ENCODE results near the gene HOXA3. TPM values are rescaled to one million over a fixed set of nuclear protein-coding genes. Genes with fewer than 3 reads are reported as not detected.

The HOXA3 gene
- polyA plus RNA-seq, 1 donor (not counting 4 experiments of a cell fraction or from before 2014, with no cell fraction given): 0.58 TPM

DNA sequence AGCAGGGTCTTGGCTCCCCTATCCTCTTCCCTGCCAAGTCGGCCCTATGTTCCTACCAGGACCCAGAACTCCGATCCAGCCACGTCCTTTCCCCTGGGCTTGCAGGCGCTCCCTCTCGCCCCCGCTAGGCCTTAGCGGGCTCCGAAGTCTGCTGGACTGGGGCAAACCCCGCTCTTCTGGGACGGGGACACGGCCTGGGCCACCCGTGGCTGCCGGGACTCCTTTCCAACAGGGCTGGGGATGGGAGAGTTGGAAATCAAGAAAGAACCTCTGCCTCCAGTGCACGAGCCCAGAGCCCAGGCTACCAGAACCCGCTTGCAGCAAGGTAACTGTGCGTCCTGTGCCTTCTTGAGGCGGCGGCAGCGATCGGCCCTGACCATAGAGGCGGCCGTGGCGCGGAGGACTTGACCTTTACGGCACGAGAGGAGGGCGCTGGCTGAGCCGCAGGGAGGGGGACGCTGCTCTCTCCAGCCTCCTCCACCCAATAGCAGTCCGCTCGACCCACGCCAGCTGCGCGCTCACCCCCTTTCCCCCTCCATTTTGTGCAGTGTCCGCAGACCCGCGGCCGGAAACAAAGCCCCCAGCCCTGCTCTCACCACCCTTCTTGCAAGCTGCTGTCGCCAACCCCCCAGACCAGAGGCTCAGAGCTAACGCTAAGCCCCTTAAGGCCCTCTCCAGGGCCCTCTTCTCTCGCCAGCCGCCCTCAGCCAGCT is 39.6 kb upstream of the HOXA3 start:
- no peaks in the 10 kb centered on the region for H4K20me1 ChIP-seq (ENCODE audit: control insufficient read depth, extremely low read depth, insufficient read depth, low read length)
- no peaks in the 10 kb centered on the region for H3K79me2 ChIP-seq (ENCODE audit: control insufficient read depth, insufficient read depth, low read length)
- H3K4me1 ChIP-seq (ENCODE audit: control insufficient read depth, extremely low read depth, insufficient read depth, low read length): peaks cover 6% of the 10 kb centered on the region
- peak overlapping the region; percentile 79 for H3K4me2 ChIP-seq (ENCODE audit: control insufficient read depth, extremely low read depth, insufficient read depth, low read depth, low read length)
- H3K27me3 ChIP-seq (ENCODE audit: control insufficient read depth, extremely low read depth, insufficient read depth, low read length): peaks cover 94% of the 10 kb centered on the region
- no peaks in the 10 kb centered on the region for H3K9me3 ChIP-seq (ENCODE audit: control insufficient read depth, low read depth, low read length)
- TF ChIP-seq, protein P1, sequence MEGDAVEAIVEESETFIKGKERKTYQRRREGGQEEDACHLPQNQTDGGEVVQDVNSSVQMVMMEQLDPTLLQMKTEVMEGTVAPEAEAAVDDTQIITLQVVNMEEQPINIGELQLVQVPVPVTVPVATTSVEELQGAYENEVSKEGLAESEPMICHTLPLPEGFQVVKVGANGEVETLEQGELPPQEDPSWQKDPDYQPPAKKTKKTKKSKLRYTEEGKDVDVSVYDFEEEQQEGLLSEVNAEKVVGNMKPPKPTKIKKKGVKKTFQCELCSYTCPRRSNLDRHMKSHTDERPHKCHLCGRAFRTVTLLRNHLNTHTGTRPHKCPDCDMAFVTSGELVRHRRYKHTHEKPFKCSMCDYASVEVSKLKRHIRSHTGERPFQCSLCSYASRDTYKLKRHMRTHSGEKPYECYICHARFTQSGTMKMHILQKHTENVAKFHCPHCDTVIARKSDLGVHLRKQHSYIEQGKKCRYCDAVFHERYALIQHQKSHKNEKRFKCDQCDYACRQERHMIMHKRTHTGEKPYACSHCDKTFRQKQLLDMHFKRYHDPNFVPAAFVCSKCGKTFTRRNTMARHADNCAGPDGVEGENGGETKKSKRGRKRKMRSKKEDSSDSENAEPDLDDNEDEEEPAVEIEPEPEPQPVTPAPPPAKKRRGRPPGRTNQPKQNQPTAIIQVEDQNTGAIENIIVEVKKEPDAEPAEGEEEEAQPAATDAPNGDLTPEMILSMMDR (optimal IDR thresholded peaks at IDR 0.05 in 1 of 3, IDR thresholded peaks at IDR 0.05 in 1 of 3, conservative IDR thresholded peaks at IDR 0.05 in 1 of 3; ENCODE audit: extremely low read depth in 1 of 3, insufficient read depth in 2 of 3, low read length in 3 of 3): no peak
- TF ChIP-seq EZH2 (IDR thresholded peaks at IDR 0.05; ENCODE audit: low read length): no peak
- FAIRE-seq: no peak
- H3K36me3 ChIP-seq (ENCODE audit: control insufficient read depth in 2 of 2, extremely low read depth in 1 of 2, insufficient read depth in 2 of 2, low read length in 2 of 2): no peaks in the 10 kb centered on the region
- H3K27ac ChIP-seq (ENCODE audit: control insufficient read depth, insufficient read depth, low read length): no peak overlapping the region
- H3K9ac ChIP-seq (ENCODE audit: control insufficient read depth, extremely low read depth, insufficient read depth, low read length): no peak overlapping the region
- no peaks in the 10 kb centered on the region for H3K9me1 ChIP-seq (ENCODE audit: control insufficient read depth, extremely low read depth, insufficient read depth, low read length)
- H2AFZ ChIP-seq (ENCODE audit: control insufficient read depth, low read length): no peak overlapping the region
- no peak overlapping the region for H3K4me3 ChIP-seq (ENCODE audit: control insufficient read depth in 2 of 3, extremely low read depth in 1 of 3, insufficient read depth in 2 of 3, low read depth in 1 of 3, low read length in 3 of 3)
- dilution Hi-C loops (cut with MboI; ENCODE audit: extremely low pct_ligation_motif_present, low sequenced_read_pairs): no loop called here
- no peak for DNase-seq (ENCODE audit: low read depth, low spot score)

DNA sequence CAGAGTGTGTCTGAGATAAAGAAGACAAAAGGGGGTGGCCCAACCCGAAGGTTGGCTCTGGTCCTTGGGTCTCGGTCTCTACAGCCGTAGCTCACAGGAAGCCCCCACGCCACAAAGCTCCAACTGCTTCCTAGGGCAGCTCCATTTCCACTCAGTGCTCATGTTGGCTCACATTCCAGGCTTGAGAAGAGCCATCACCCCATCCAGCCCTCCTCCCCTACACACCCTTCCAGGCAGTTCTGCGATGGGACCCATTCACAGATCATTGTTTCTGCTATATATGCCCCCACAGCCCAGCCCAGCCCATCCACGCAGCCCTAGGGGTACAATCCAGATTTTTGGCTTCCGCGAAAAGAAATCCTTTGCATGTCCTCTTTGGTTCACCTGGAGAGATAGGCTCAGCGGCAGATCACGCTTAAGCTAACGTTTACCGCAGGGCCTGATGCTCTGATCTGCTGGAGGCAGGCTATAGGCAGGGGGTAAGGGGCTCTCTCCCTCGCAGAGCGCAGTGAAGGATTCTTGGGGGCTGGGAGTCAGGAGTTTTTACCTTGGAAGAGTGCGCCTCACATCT is 38.9 kb upstream of the HOXA3 start:
- Histone ChIP-seq H3K36me3 (ENCODE audit: control insufficient read depth in 2 of 2, extremely low read depth in 1 of 2, insufficient read depth in 2 of 2, low read length in 2 of 2) (no peaks in the 10 kb centered on the region), H2AFZ (ENCODE audit: control insufficient read depth, low read length) (no peak overlapping the region), H3K4me2 (ENCODE audit: control insufficient read depth, extremely low read depth, insufficient read depth, low read depth, low read length) (no peak overlapping the region), H3K27ac (ENCODE audit: control insufficient read depth, insufficient read depth, low read length) (no peak overlapping the region), H3K4me1 (ENCODE audit: control insufficient read depth, extremely low read depth, insufficient read depth, low read length) (peaks cover 6% of the 10 kb centered on the region), H3K4me3 (ENCODE audit: control insufficient read depth in 2 of 3, extremely low read depth in 1 of 3, insufficient read depth in 2 of 3, low read depth in 1 of 3, low read length in 3 of 3) (no peak overlapping the region), H3K79me2 (ENCODE audit: control insufficient read depth, insufficient read depth, low read length) (no peaks in the 10 kb centered on the region), H4K20me1 (ENCODE audit: control insufficient read depth, extremely low read depth, insufficient read depth, low read length) (no peaks in the 10 kb centered on the region), H3K9me1 (ENCODE audit: control insufficient read depth, extremely low read depth, insufficient read depth, low read length) (no peaks in the 10 kb centered on the region), H3K27me3 (ENCODE audit: control insufficient read depth, extremely low read depth, insufficient read depth, low read length) (peaks cover 94% of the 10 kb centered on the region), H3K9me3 (ENCODE audit: control insufficient read depth, low read depth, low read length) (no peaks in the 10 kb centered on the region), H3K9ac (ENCODE audit: control insufficient read depth, extremely low read depth, insufficient read depth, low read length) (no peak overlapping the region)
- no peak for TF ChIP-seq EZH2 (IDR thresholded peaks at IDR 0.05; ENCODE audit: low read length)
- TF ChIP-seq, protein P1 (optimal IDR thresholded peaks at IDR 0.05 in 1 of 3, IDR thresholded peaks at IDR 0.05 in 1 of 3, conservative IDR thresholded peaks at IDR 0.05 in 1 of 3; ENCODE audit: extremely low read depth in 1 of 3, insufficient read depth in 2 of 3, low read length in 3 of 3): no peak
- dilution Hi-C loops (cut with MboI; ENCODE audit: extremely low pct_ligation_motif_present, low sequenced_read_pairs): no loop called here
- DNase-seq (ENCODE audit: low read depth, low spot score) (no peak), FAIRE-seq (no peak)

Measured in keratinocyte (primary cell).